SK-N-SH (cell line): ENCODE data around the gene THADA.

Source experiments
- EZH2phosphoT487 ChIP-seq: fragments of 200-600 bp; sonication (generic); IDR thresholded peaks from 2 replicates; pipeline ENCODE4 v1.6.1; 2017; ENCODE audit warnings: low read depth, mixed run types, mild to moderate bottlenecking, antibody characterized with exemption, moderate library complexity, borderline replicate concordance
- FOXM1 ChIP-seq: IDR thresholded peaks from 2 replicates; pipeline ENCODE4 v1.4.0; 2012; ENCODE audit warnings: low read depth, mild to moderate bottlenecking
- GATA2 ChIP-seq: sonication (generic); formaldehyde crosslinking; IDR thresholded peaks from 2 replicates; pipeline ENCODE4 v1.5.0; 2020; ENCODE audit warnings: mild to moderate bottlenecking, missing genetic modification reagents
- JUND ChIP-seq: IDR thresholded peaks from 2 replicates; pipeline ENCODE4 v1.4.0; 2012
- NRF1 ChIP-seq: IDR thresholded peaks from 2 replicates; pipeline ENCODE4 v1.6.1; 2012; ENCODE audit warnings: low read depth, mild to moderate bottlenecking, low read length
- RCOR1 ChIP-seq: fragments of 150-350 bp; IDR thresholded peaks from 2 replicates; pipeline ENCODE4 v1.6.1; 2017; ENCODE audit warnings: antibody characterized with exemption, low read length
- RFX5 ChIP-seq: IDR thresholded peaks from 2 replicates; pipeline ENCODE4 v1.6.1; 2012; ENCODE audit warnings: mild to moderate bottlenecking, improper control_type of control experiment, low read length
- RXRA ChIP-seq: IDR thresholded peaks from 2 replicates; pipeline ENCODE4 v1.4.0; 2012; ENCODE audit warnings: low read depth, mild to moderate bottlenecking, borderline replicate concordance
- TCF12 ChIP-seq: IDR thresholded peaks from 2 replicates; pipeline ENCODE4 v1.4.0; 2012
- YY1 ChIP-seq: IDR thresholded peaks from 2 replicates; pipeline ENCODE4 v1.4.0; 2012; ENCODE audit warnings: low read depth, mild to moderate bottlenecking
- TF ChIP-seq, protein P1 (sequence below): fragments of 200-600 bp; sonication (generic); IDR thresholded peaks from 2 replicates; pipeline ENCODE4 v1.6.1; 2017; ENCODE audit warnings: antibody characterized with exemption, mild to moderate bottlenecking, moderate library complexity
- TF ChIP-seq, protein P2 (sequence below): IDR thresholded peaks from 2 replicates; pipeline ENCODE4; 2012
- TF ChIP-seq, protein P3 (sequence below): IDR thresholded peaks from 2 replicates; pipeline ENCODE4 v1.6.1; 2012; ENCODE audit warnings: mild to moderate bottlenecking, low read depth, low read length, moderate library complexity

DNA sequence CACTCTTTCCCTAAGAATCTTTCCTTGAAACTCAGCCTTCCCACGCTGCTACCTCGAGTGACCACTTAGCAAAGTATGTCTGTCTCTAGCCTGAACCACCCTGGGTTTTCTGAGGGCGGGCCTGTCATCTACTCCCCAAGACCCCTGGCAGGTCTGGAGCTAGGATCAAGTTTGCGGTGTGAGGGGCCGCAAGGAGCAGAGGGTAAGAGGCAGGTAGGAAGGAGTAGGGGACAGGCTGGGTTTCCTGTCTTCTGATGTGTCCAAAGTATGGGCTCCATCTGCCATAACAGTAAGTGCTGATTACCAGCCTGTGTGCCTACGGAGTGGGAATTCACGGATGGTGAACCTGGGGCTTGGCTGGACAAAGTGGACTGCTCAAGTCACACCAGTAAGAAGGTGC is 394.8 kb downstream of the THADA start:
- TF ChIP-seq, protein P1, sequence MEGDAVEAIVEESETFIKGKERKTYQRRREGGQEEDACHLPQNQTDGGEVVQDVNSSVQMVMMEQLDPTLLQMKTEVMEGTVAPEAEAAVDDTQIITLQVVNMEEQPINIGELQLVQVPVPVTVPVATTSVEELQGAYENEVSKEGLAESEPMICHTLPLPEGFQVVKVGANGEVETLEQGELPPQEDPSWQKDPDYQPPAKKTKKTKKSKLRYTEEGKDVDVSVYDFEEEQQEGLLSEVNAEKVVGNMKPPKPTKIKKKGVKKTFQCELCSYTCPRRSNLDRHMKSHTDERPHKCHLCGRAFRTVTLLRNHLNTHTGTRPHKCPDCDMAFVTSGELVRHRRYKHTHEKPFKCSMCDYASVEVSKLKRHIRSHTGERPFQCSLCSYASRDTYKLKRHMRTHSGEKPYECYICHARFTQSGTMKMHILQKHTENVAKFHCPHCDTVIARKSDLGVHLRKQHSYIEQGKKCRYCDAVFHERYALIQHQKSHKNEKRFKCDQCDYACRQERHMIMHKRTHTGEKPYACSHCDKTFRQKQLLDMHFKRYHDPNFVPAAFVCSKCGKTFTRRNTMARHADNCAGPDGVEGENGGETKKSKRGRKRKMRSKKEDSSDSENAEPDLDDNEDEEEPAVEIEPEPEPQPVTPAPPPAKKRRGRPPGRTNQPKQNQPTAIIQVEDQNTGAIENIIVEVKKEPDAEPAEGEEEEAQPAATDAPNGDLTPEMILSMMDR, result no peak
- TF ChIP-seq, protein P2, sequence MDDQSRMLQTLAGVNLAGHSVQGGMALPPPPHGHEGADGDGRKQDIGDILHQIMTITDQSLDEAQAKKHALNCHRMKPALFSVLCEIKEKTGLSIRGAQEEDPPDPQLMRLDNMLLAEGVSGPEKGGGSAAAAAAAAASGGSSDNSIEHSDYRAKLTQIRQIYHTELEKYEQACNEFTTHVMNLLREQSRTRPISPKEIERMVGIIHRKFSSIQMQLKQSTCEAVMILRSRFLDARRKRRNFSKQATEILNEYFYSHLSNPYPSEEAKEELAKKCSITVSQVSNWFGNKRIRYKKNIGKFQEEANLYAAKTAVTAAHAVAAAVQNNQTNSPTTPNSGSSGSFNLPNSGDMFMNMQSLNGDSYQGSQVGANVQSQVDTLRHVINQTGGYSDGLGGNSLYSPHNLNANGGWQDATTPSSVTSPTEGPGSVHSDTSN, result no peak
- TF ChIP-seq TCF12, result no peak
- no peak for TF ChIP-seq RXRA
- no peak for TF ChIP-seq RCOR1
- TF ChIP-seq EZH2phosphoT487, result no peak
- TF ChIP-seq NRF1, result no peak
- no peak for TF ChIP-seq GATA2 (CRISPR knock-in tag)
- no peak for TF ChIP-seq JUND
- TF ChIP-seq YY1, result no peak
- no peak for TF ChIP-seq RFX5
- TF ChIP-seq, protein P3, sequence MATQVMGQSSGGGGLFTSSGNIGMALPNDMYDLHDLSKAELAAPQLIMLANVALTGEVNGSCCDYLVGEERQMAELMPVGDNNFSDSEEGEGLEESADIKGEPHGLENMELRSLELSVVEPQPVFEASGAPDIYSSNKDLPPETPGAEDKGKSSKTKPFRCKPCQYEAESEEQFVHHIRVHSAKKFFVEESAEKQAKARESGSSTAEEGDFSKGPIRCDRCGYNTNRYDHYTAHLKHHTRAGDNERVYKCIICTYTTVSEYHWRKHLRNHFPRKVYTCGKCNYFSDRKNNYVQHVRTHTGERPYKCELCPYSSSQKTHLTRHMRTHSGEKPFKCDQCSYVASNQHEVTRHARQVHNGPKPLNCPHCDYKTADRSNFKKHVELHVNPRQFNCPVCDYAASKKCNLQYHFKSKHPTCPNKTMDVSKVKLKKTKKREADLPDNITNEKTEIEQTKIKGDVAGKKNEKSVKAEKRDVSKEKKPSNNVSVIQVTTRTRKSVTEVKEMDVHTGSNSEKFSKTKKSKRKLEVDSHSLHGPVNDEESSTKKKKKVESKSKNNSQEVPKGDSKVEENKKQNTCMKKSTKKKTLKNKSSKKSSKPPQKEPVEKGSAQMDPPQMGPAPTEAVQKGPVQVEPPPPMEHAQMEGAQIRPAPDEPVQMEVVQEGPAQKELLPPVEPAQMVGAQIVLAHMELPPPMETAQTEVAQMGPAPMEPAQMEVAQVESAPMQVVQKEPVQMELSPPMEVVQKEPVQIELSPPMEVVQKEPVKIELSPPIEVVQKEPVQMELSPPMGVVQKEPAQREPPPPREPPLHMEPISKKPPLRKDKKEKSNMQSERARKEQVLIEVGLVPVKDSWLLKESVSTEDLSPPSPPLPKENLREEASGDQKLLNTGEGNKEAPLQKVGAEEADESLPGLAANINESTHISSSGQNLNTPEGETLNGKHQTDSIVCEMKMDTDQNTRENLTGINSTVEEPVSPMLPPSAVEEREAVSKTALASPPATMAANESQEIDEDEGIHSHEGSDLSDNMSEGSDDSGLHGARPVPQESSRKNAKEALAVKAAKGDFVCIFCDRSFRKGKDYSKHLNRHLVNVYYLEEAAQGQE, result no peak
- no peak for TF ChIP-seq FOXM1
